Measurements from ENCODE around the gene UBE2Q1. TPM values are rescaled to one million over a fixed set of nuclear protein-coding genes. Genes with fewer than 3 reads are reported as not detected.

The UBE2Q1 gene
- 56.7 to 75.3 TPM (median 67.8 TPM) in 5 replicates for total RNA-seq (2022; extraction: Qiagen RNA extraction)

DNA sequence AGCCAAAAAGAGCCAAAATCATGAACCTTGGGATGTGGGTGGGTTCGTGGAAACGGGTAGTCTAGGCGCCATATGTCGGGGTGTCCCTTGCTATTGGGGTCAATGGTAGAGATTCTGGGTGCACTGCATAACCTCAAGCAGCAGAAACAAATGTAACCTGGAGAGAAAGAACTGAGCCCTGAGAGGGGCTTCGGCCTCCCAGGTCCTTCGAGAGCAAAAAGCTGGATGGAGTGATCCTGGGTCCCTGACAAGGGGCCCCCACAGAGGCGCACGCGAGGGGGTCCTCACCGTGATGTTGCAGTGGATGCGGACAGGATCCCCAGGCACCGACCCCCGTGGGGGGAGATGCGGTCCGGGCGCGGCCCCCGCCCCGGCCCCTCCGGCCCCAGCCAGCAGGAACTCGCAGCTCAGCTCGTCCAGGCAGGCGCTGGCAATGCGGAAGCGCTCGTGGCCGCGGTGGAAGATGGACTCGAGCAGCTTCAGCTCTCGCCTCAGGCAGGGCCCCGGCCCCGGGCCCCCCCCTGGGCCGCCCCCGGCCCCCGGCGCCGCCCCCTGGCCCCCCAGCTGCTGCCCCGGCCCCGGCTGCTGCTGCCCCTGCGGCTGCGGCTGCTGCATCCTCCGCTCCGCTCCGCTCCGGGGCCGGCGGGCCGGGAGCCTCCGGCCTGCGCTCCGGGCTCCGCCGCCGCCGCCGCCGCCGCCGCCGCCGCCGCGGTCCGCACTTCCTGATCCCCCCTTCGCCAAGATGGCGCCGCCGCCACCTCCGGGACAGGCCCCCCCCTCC is at the start of gene UBE2Q1:
UBE2Q1 (minus strand) TSS at position 724 of the 781 bp plus-strand sequence; CDS start at position 615, 109 bp downstream.

DNA sequence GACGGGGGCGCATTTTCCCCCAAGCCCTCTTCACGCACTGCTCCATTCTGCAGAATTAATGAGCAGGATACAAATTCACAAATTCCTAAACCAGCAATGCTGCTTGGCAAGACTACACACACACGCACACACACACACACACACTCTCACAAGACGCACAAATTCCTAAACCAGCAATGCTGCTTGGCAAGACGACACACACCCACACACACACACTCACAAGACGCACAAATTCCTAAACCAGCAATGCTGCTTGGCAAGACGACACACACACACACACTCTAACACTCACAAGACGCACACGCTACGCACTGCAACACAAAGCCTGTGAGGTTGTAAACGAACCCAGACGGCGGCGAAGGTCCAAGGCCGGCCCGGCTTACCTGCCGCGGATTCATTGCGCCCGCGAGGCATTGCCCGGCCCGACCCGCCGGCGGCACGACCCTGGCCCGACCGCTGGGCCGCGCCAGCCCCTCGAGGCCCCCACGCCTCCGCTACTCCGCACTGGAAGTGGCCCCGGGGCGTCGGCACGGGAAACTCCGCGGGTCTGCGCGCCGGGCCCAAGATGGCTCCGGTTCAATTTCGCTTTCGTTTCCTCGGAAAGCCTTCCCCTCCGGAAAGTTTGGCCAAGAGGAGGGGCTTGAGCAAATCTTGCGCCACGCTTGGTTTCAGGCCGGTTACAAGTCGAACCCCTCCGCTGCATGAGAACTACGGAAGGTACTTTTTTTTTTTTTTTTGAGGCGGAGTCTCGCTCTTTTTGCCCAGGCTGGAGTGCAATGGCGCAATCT is 49.3 kb upstream of the UBE2Q1 start, which contains the start of gene ADAR:
ADAR (minus strand) TSS at position 578 of the 788 bp plus-strand sequence; CDS start at position 398, 180 bp downstream.

DNA sequence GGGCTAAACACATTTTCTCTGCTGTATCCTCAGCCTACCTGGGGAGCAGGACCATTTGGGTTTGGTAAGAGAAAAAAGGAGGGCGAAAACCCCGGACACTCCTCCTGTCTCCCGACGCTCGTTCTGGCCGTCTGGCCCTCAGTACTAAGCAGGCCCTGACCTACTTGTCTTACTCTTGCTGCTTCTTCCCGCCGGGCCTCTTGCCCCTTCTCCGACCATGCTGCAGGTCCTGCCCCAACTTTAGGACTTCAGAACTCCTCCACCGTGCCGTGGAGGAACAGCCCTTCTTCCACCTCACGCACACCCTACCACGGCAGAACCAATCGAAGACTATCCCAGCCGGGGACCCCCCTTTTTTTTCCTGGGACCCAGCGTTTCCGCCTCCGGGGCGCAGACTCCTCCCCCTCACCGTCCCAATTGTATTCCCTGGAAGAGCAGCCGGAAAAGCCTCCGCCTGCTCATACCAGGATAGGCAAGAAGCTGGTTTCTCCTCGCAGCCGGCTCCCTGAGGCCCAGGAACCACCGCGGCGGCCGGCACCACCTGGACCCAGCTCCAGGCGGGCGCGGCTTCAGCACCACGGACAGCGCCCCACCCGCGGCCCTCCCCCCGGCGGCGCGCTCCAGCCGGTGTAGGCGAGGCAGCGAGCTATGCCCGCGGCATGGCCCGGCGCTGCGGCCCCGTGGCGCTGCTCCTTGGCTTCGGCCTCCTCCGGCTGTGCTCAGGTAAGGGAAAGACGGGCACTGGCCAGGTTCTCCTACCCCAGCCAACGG is 9.1 kb upstream of the UBE2Q1 start, which contains the start of gene CHRNB2:
CHRNB2 (plus strand) TSS at position 393 of the 771 bp plus-strand sequence; CDS start at position 660, 267 bp downstream.

DNA sequence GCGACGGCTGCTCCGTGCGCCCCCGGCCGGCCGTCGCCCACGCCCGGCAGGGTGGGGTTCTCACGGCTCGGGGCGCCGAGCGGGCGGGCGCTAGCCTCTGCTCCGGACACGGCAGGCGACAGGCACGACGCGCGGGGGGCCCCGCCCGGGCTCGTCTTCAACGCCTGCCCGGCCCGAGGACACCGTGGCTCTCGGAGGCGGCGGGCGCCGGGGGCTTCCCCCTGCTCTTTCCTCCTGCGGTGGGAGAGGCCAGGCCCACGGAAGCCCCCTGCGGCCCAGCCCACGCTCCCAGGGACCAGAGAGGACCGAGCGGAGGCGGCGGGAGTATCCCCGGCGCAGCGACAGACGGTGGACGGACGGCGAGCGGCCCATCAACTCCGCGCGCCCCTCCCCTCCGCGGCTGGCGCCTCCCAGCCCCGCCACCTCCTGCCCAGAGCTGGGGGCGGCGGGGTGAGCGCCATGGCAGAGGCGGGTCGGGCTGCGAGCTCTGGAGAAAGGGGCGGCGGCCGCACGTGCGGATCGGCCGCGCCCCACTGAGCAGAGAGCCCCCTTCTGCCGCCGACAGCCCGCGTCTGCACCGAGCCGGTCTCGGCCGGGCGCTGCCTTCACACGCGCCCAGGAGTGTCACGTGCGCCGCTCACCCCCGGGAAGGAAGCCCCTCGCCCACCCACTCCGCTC is 56.3 kb downstream of the UBE2Q1 start, which contains the start of the genes SHE and TDRD10:
SHE (minus strand) TSS at position 347 of the 678 bp plus-strand sequence. CDS start 386 bp downstream, outside the sequence.
TDRD10 (plus strand) TSS at position 154 of the 678 bp plus-strand sequence. CDS start 4,685 bp downstream, outside the sequence.

Other genes with a start within 250 kb of the UBE2Q1 start
- gene AQP10, start 237.6 kb downstream of the UBE2Q1 start, total RNA-seq (2022; extraction: Qiagen RNA extraction): not detected in 5 replicates
- 30.1 to 43.8 TPM (median 38.3 TPM) in 5 replicates for gene ATP8B2, start 233.1 kb downstream of the UBE2Q1 start, total RNA-seq (2022; extraction: Qiagen RNA extraction)
- gene IL6R, start 153.3 kb downstream of the UBE2Q1 start, total RNA-seq (2022; extraction: Qiagen RNA extraction): 24.3 to 30.7 TPM (median 26.2 TPM) in 5 replicates
- 0.10 to 0.16 TPM in 2 of 5 replicates, not detected in the others for gene TDRD10, start 56.4 kb downstream of the UBE2Q1 start, total RNA-seq (2022; extraction: Qiagen RNA extraction)
- gene SHE, start 56.2 kb downstream of the UBE2Q1 start, total RNA-seq (2022; extraction: Qiagen RNA extraction): 0.10 to 0.20 TPM (median 0.12 TPM) in 5 replicates
- 0.29 to 0.54 TPM (median 0.43 TPM) in 5 replicates for gene CHRNB2, start 9.1 kb upstream of the UBE2Q1 start, total RNA-seq (2022; extraction: Qiagen RNA extraction)
- gene ADAR, start 49.5 kb upstream of the UBE2Q1 start, total RNA-seq (2022; extraction: Qiagen RNA extraction): 66.9 to 92.9 TPM (median 73.2 TPM) in 5 replicates

All from A549 treated with Hydrocortisone at 1 μM for 4 hours (cell line).